HL-60 (cell line): ENCODE measurements around the gene DKK3.

Source experiments
- DNase-seq, 2 experiments: peaks; one replicate each; pipeline ENCODE4 v3.0.0-alpha.2; 2010 to 2020; ENCODE audit warnings: low read depth in 1 of 2, low spot score in 1 of 2
- H3K27ac ChIP-seq: fragments of 250-450 bp; sonication (Bioruptor Pico); replicated peaks from 2 replicates; pipeline ENCODE4 v1.5.1; 2020; ENCODE audit warnings: mild to moderate bottlenecking, moderate library complexity
- H3K27me3 ChIP-seq: fragments of 250-450 bp; sonication (Bioruptor Pico); 2 replicates; pipeline ENCODE4 v1.5.1; 2021; ENCODE audit warnings: mild to moderate bottlenecking, moderate library complexity; ENCODE audit not compliant: insufficient read depth, poor library complexity, severe bottlenecking
- H3K4me3 ChIP-seq: replicated peaks from 2 replicates; pipeline ENCODE4 v1.5.1; 2011; ENCODE audit warnings: mild to moderate bottlenecking, control low read depth, low read length; ENCODE audit not compliant: insufficient read depth
- GABPA ChIP-seq: IDR thresholded peaks from 2 replicates; pipeline ENCODE4 v1.6.1; 2012; ENCODE audit warnings: low read depth
- POLR2AphosphoS5 ChIP-seq: IDR thresholded peaks from 2 replicates; pipeline ENCODE4 v1.6.1; 2012; ENCODE audit warnings: low read depth
- REST ChIP-seq: IDR thresholded peaks from 2 replicates; pipeline ENCODE4 v1.6.1; 2012; ENCODE audit warnings: low read depth; ENCODE audit not compliant: insufficient replicate concordance
- SPI1 ChIP-seq: IDR thresholded peaks from 2 replicates; pipeline ENCODE4 v1.6.1; 2012; ENCODE audit warnings: low read depth, mild to moderate bottlenecking, borderline replicate concordance
- TF ChIP-seq, protein P1 (sequence below): IDR thresholded peaks from one replicate; pipeline ENCODE4 v1.5.1; 2011; ENCODE audit warnings: low read length, control low read depth, inconsistent platforms; ENCODE audit not compliant: insufficient read depth

DKK3 gene

GRCh38 chr11:12045914-12046635 is 37.6 kb upstream of the DKK3 start:
- DNase-seq: no peak
- no peak overlapping the region for H3K27ac ChIP-seq
- no peak overlapping the region for H3K4me3 ChIP-seq
- no peaks in the 10 kb centered on the region for H3K27me3 ChIP-seq
- TF ChIP-seq, protein P1, sequence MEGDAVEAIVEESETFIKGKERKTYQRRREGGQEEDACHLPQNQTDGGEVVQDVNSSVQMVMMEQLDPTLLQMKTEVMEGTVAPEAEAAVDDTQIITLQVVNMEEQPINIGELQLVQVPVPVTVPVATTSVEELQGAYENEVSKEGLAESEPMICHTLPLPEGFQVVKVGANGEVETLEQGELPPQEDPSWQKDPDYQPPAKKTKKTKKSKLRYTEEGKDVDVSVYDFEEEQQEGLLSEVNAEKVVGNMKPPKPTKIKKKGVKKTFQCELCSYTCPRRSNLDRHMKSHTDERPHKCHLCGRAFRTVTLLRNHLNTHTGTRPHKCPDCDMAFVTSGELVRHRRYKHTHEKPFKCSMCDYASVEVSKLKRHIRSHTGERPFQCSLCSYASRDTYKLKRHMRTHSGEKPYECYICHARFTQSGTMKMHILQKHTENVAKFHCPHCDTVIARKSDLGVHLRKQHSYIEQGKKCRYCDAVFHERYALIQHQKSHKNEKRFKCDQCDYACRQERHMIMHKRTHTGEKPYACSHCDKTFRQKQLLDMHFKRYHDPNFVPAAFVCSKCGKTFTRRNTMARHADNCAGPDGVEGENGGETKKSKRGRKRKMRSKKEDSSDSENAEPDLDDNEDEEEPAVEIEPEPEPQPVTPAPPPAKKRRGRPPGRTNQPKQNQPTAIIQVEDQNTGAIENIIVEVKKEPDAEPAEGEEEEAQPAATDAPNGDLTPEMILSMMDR: no peak
- TF ChIP-seq SPI1 (no peak), GABPA (no peak), POLR2AphosphoS5 (no peak), REST (no peak)

DNA sequence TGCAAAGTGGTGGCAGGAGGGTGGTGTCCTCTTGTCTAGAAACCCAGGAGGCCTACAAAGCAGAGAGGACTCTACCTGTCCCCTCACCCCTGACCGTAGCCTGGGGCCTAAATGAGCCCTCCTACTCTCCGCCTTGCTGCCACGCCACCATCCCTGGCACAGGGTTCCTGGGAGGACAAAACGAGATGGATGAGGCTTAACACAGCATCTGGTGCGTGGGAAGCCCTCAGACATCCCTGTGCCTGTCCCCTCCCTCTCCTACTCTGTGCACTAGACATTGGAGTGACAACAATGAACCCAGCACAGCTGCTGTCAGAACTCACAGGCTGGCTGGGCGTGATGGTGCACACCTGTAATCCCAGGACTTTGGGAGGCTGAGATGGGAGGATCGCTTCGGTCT is 36.4 kb upstream of the DKK3 start:
- Histone ChIP-seq H3K4me3 (no peak overlapping the region), H3K27ac (no peak overlapping the region), H3K27me3 (no peaks in the 10 kb centered on the region)
- no peak for TF ChIP-seq POLR2AphosphoS5
- TF ChIP-seq GABPA: no peak
- TF ChIP-seq REST: no peak
- TF ChIP-seq, protein P1: no peak
- TF ChIP-seq SPI1: no peak
- no peak for DNase-seq

DNA sequence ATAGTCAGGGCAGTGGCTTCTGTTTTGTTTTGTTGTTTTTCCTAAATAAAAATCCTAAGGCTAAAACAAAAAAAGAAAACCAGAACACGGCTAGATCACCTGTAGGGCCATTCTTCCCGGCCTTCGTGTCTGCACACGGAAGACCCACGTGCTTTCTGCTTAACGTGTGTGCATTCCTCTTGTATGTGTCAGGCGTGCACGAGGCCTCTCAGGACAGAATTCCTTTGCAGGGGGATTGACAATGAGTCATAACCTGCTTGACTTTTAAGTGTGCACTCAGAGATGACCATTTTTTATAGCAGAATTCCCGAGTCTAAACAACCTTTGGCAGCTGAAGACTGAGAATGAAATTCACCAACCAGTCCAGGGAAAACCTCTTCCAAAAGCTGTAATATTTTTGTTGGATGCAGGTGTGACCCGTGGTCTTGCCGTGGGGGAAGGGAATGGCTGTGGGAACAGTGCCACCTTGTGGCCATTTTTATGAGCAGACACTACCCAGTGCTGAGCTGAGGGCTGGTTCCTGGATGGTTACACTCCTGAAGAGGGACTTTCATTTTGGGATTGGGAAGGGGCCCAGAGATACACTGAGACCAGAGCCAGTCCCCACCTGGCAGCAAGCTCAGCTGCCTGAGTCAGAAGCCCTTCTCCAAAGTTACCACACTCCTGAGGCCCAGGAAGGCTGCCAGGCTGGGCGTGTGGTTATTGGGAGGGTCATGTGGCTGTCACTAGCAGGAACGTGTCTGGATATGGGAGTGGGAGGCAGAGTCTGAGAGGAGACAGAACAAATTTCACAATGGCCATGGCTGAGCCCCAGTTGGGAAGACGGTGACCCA is 35.7 kb upstream of the DKK3 start:
- no peak for TF ChIP-seq POLR2AphosphoS5
- TF ChIP-seq, protein P1: peak; percentile 83
- Histone ChIP-seq H3K27ac (no peak overlapping the region), H3K4me3 (no peak overlapping the region), H3K27me3 (no peaks in the 10 kb centered on the region)
- peak in 1 of 2 experiments; percentile 62 for DNase-seq
